ENCODE measurements around the gene EFNA5.
A peak's percentile ranks its signal among the peaks of the same experiment; 100 is the strongest.

Gene EFNA5

GRCh38 chr5:107602896-107603295 is 67.8 kb downstream of the EFNA5 start:
- DNase-seq, result no peak

GRCh38 chr5:107601076-107601475 is 69.7 kb downstream of the EFNA5 start:
- no peak for DNase-seq

GRCh38 chr5:107598958-107599357 is 71.8 kb downstream of the EFNA5 start:
- DNase-seq, result no peak

- DNase-seq, result no peak
Observed at GRCh38 chr5:107597803-107598202, 72.9 kb downstream of the EFNA5 start.

- DNase-seq, result no peak
Observed at GRCh38 chr5:107597247-107597646, 73.5 kb downstream of the EFNA5 start.

GRCh38 chr5:107594253-107595045 is 76.3 kb downstream of the EFNA5 start:
- no peak for DNase-seq

GRCh38 chr5:107593009-107593408 is 77.7 kb downstream of the EFNA5 start:
- DNase-seq, result peak in 1 of 14 donors; percentile 60

- peak in 1 of 14 donors; percentile 42 for DNase-seq
Observed at GRCh38 chr5:107592515-107592914, 78.2 kb downstream of the EFNA5 start.

- DNase-seq, result no peak
Observed at GRCh38 chr5:107590686-107591085, 80.1 kb downstream of the EFNA5 start.

- no peak for DNase-seq
Observed at GRCh38 chr5:107589520-107590193, 81.1 kb downstream of the EFNA5 start.

- no peak for DNase-seq
Observed at GRCh38 chr5:107582625-107583024, 88.1 kb downstream of the EFNA5 start.

- no peak for DNase-seq
Observed at GRCh38 chr5:107580889-107581820, 89.6 kb downstream of the EFNA5 start.

- DNase-seq, result no peak
Observed at GRCh38 chr5:107578051-107578635, 92.6 kb downstream of the EFNA5 start.

GRCh38 chr5:107577394-107577950 is 93.3 kb downstream of the EFNA5 start:
- no peak for DNase-seq

GRCh38 chr5:107576736-107577393 is 93.9 kb downstream of the EFNA5 start:
- DNase-seq, result no peak

- DNase-seq, result no peak
Observed at GRCh38 chr5:107576155-107576554, 94.6 kb downstream of the EFNA5 start.

GRCh38 chr5:107574287-107574686 is 96.5 kb downstream of the EFNA5 start:
- DNase-seq, result no peak

- no peak for DNase-seq
Observed at GRCh38 chr5:107572715-107573368, 97.9 kb downstream of the EFNA5 start.

- DNase-seq, result peak; percentile 30 to 91 (median 78)
Observed at GRCh38 chr5:107571621-107572536, 98.9 kb downstream of the EFNA5 start.
